ENCODE measurements around the gene NSMCE1.

- TF ChIP-seq, protein P1, sequence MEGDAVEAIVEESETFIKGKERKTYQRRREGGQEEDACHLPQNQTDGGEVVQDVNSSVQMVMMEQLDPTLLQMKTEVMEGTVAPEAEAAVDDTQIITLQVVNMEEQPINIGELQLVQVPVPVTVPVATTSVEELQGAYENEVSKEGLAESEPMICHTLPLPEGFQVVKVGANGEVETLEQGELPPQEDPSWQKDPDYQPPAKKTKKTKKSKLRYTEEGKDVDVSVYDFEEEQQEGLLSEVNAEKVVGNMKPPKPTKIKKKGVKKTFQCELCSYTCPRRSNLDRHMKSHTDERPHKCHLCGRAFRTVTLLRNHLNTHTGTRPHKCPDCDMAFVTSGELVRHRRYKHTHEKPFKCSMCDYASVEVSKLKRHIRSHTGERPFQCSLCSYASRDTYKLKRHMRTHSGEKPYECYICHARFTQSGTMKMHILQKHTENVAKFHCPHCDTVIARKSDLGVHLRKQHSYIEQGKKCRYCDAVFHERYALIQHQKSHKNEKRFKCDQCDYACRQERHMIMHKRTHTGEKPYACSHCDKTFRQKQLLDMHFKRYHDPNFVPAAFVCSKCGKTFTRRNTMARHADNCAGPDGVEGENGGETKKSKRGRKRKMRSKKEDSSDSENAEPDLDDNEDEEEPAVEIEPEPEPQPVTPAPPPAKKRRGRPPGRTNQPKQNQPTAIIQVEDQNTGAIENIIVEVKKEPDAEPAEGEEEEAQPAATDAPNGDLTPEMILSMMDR (IDR thresholded peaks at IDR 0.05; ENCODE audit: low read depth, low read length, missing input control): no peak
- peak; percentile 48 for TF ChIP-seq YY1 (IDR thresholded peaks at IDR 0.05)
- TF ChIP-seq FOXA1 (IDR thresholded peaks at IDR 0.05): no peak
- TF ChIP-seq, protein P2, sequence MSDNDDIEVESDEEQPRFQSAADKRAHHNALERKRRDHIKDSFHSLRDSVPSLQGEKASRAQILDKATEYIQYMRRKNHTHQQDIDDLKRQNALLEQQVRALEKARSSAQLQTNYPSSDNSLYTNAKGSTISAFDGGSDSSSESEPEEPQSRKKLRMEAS (IDR thresholded peaks at IDR 0.05): no peak
- no peak for TF ChIP-seq HNF4G (IDR thresholded peaks at IDR 0.05)
- TF ChIP-seq, protein P3, sequence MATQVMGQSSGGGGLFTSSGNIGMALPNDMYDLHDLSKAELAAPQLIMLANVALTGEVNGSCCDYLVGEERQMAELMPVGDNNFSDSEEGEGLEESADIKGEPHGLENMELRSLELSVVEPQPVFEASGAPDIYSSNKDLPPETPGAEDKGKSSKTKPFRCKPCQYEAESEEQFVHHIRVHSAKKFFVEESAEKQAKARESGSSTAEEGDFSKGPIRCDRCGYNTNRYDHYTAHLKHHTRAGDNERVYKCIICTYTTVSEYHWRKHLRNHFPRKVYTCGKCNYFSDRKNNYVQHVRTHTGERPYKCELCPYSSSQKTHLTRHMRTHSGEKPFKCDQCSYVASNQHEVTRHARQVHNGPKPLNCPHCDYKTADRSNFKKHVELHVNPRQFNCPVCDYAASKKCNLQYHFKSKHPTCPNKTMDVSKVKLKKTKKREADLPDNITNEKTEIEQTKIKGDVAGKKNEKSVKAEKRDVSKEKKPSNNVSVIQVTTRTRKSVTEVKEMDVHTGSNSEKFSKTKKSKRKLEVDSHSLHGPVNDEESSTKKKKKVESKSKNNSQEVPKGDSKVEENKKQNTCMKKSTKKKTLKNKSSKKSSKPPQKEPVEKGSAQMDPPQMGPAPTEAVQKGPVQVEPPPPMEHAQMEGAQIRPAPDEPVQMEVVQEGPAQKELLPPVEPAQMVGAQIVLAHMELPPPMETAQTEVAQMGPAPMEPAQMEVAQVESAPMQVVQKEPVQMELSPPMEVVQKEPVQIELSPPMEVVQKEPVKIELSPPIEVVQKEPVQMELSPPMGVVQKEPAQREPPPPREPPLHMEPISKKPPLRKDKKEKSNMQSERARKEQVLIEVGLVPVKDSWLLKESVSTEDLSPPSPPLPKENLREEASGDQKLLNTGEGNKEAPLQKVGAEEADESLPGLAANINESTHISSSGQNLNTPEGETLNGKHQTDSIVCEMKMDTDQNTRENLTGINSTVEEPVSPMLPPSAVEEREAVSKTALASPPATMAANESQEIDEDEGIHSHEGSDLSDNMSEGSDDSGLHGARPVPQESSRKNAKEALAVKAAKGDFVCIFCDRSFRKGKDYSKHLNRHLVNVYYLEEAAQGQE (IDR thresholded peaks at IDR 0.05): no peak
- no peak for TF ChIP-seq EGR1 (IDR thresholded peaks at IDR 0.05; ENCODE audit: low read depth in 2 of 2)
- no peak for TF ChIP-seq GABPA (IDR thresholded peaks at IDR 0.05 in 1 of 2, conservative IDR thresholded peaks at IDR 0.05 in 1 of 2)
- TF ChIP-seq SP1 (IDR thresholded peaks at IDR 0.05): no peak
Measured at GRCh38 chr16:27222249-27223225, 46.0 kb downstream of the NSMCE1 start.
